DMS53 treated with DMSO at 0.1 percent for 48 hours (cell line): ENCODE measurements around the gene PRRC2A.

Experiments used
- DNase-seq: peaks from one replicate; lab custom pipeline; 2025; ENCODE audit not compliant: unreplicated experiment; lab: John Stamatoyannopoulos, UW

Gene PRRC2A

DNA sequence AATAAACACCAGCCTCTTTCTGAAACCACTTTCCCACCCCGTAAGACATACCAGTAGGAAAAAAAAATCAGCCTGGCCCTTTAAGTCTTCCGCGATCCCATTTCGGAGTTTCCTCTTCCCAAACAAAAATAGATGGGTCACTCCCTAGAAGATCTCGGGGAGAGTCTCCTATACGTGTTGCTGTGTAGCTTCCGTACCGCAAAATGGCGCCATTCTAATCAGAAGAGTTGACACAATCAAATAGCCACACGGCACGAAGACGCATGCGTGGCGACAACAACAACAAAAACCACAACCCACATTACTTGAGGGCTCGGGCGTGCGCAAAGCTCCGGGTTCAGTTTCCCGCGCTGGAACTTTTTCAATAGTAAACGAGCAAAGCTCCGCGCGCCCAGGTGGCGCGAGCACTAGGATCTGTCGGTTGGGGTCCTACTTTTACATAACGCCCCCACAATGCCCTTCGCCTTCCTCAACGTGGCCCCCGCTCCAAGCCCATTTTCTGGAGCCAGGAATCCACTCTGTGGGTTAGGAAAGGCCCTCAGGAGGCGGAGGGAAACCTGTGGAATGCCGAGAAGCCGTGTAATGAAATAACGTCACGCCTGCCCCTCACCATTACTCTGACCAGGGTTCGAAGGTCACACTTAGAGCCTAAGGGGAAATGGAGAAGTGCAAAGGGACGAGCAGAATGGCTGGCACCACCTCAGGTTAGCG, 44.4 kb downstream of the PRRC2A start, which contains the start of gene GPANK1:
TSS of gene GPANK1 (minus strand) at position 208 of the 711 bp plus-strand sequence. CDS start 519 bp downstream, outside the sequence.
- DNase-seq = peak; percentile 90

DNA sequence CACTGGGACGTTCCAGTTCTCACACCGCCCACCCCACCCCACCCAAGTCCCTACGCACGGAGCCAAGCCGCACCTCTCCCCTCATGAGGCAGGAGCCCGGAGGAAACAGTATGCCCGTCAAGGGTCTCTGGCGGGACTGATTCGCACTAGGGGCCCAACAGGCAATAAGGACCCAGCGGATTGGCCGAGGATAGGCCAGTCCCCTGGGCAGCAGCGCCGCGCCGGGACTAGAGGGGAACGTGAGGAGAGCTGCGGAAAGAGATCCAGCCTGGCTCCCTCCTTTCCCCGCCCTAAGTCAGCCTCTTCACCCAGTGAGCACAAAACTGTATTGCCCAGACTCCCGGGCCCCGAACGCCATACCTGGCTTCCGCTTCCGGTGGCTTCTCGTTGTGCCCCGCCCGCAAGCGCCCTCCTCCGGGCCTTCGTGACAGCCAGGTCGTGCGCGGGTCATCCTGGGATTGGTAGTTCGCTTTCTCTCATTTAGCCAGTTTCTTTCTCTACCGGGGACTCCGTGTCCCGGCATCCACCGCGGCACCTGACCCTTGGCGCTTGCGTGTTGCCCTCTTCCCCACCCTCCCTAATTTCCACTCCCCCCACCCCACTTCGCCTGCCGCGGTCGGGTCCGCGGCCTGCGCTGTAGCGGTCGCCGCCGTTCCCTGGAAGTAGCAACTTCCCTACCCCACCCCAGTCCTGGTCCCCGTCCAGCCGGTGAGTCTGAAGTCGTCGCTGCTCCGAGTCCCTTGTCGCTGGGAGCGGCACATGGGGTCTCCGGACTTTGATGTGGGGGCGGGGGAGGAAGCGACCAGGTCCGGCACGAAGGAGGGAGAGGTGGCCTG, 45.2 kb downstream of the PRRC2A start, which contains the start of gene CSNK2B:
TSS of gene CSNK2B (plus strand) at position 580 of the 836 bp plus-strand sequence. CDS start 752 bp downstream, outside the sequence.
- peak; percentile 96 for DNase-seq

- no peak for DNase-seq
Measured at GRCh38 chr6:31666337-31666965, 45.9 kb downstream of the PRRC2A start.

- no peak for DNase-seq
Measured at GRCh38 chr6:31669676-31670075, 49.2 kb downstream of the PRRC2A start, which contains the start of gene LY6G5B. Gene LY6G5B, plus strand, starts transcription at chr6:31669976. Its CDS starts 975 bp downstream, at chr6:31670951.

GRCh38 chr6:31676322-31676903, 55.9 kb downstream of the PRRC2A start:
- no peak for DNase-seq

- DNase-seq = no peak
Measured at GRCh38 chr6:31676904-31677303, 56.4 kb downstream of the PRRC2A start.

- no peak for DNase-seq
Measured at GRCh38 chr6:31677955-31678354, 57.4 kb downstream of the PRRC2A start.

DNA sequence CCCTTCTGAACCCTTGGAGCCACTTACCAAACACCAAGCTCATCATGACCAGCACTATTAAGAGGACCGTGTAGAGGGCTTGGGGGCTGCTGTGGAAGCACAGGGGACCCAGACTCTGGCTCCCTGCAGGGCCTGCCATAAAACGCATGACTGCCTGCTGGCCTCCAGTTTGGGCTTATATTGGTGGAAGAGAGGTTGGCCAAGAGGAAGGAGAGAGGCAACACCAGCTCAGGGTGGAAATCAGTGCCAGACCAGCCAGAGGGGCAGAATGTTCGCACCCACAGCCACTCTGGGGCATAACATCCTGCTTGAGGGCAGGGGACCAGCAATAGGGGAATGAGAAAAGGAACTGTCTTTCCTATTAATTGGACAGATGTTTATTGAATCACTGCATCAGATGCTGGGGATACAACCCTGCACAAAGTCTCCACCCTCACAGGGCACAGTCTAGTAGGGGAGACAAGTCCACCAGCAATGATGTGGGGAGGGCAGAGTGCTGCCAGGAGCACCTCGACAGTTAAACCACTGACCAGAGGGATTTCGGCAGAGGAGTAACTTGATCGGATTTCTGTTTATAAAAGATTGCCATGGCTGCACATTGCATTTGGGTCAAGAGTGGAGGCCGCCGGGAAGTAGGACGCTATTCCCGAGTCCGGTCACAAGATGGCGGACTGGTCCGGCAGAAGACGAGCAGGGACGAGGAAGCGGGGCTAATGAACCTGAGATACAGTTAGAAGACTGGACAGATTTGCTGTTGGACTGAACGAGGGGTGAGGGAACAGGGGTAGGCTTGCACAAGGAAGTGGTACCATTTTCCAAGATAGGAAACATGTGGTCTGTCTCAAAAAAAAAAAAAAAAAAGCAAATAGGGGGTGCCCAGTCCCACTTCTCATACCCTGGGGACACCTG, 60.0 kb downstream of the PRRC2A start, which contains the start of gene LY6G5C:
TSS of gene LY6G5C (minus strand) at position 842 of the 909 bp plus-strand sequence. CDS start at position 148, 694 bp downstream.
- DNase-seq = peak; percentile 92

DNA sequence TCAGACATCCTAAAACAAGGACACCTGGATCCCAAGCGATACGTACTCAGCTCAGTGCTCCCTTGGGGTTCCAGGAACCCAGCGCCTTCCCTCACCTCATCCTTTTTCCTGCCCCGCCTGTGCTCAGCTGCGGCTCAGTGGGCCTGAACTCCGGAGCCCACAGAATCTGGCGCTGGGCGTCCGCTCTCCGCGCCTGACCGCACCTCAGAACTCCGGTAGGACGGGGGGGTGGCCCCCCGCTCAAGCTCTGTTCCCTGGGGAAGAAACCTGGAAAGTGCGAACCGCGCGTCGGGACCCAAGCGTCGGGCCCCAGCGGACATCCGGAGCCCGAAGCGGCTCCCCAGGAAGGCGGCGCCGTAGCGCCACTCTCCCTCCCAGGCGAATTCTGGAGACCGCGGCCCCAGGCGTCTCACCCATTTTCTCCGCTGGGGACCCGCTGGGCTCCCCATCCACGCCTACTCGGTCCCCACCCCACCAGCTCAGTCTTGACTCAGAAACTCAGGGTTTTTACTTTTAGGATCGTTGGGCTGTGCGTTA, 60.7 kb downstream of the PRRC2A start:
- peak; percentile 29 for DNase-seq

DNA sequence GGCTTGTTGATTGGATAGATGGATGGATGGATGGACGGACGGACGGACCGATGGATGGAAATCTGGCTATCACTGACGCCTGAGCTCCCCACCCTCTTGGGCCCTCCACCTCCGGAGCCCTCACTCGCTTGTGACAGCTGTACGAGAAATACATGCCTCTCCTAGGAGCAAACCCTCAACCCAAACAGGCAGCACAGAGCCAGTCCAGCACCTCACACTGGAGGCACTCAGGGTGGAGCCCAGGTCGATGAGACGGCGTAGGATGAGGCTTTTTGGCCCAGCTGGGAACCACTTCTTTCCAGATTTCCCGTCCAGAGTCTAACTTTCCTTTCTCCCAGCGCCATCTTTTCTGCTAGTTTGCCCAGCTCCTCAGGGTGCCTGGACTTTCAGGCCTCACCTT, 63.1 kb downstream of the PRRC2A start:
- peak; percentile 8 for DNase-seq

- no peak for DNase-seq
Measured at GRCh38 chr6:31686483-31686882, 66.0 kb downstream of the PRRC2A start.

- DNase-seq = no peak
Measured at GRCh38 chr6:31687321-31687720, 66.8 kb downstream of the PRRC2A start.
